Motor neuron (in vitro differentiated cells): ENCODE data around the gene CCDC116. TPM values are rescaled to one million over a fixed set of nuclear protein-coding genes. Genes with fewer than 3 reads are reported as not detected.
A peak's percentile ranks its signal among the peaks of the same experiment; 100 is the strongest.
"Not testable (repeated sequence)": the region's sequence is repeated elsewhere in the genome, so short reads cannot be mapped to it uniquely, and the experiment has no call there.

ENCODE experiments used
- ATAC-seq, 8 experiments: fragments of 200-7000 bp; cut with Tn5 transposase; replicated peaks in 6 of 8; 2 replicates each; pipeline ENCODE4 v1.8.0; 2021; ENCODE audit warnings: mild to moderate bottlenecking in 8 of 8, moderate library complexity in 8 of 8
- H3K27ac ChIP-seq, 2 donors: fragments of 250-450 bp; sonication (Bioruptor Pico); 2 replicates each; pipeline ENCODE4 v1.9.0; 2021; ENCODE audit warnings: antibody characterized with exemption in 2 of 2, mild to moderate bottlenecking in 2 of 2, moderate library complexity in 1 of 2
- H3K4me1 ChIP-seq, 2 donors: fragments of 250-450 bp; sonication (Bioruptor Pico); replicated peaks in 1 of 2; 2 replicates each; pipeline ENCODE4 v1.6.1; 2021; ENCODE audit warnings: antibody characterized with exemption in 2 of 2, mild to moderate bottlenecking in 2 of 2, moderate library complexity in 1 of 2
- H3K4me3 ChIP-seq, 5 donors: fragments of 250-450 bp; sonication (Bioruptor Pico); 2 replicates each; pipeline ENCODE4 v1.9.0; 2021; ENCODE audit warnings: antibody characterized with exemption in 5 of 5, mild to moderate bottlenecking in 5 of 5, moderate library complexity in 4 of 5
- WGBS, 10 experiments: fragments of 450-650 bp; shearing (Covaris generic); methylation state at CpG; one replicate each; pipeline ENCODE4 v1.0.0; 2022; 5-methylcytosine and 5-hydroxymethylcytosine counted together
- in situ Hi-C, 9 experiments: fragments of 400-800 bp; cut with MboI; loops; one replicate each; pipeline ENCODE4 v1.15.0; 2021; ENCODE audit warnings: low sequenced_read_pairs in 9 of 9, low pct_unique_long_range_greater_than_20kb in 2 of 9; ENCODE audit not compliant: unreplicated experiment in 9 of 9
- total RNA-seq, 8 experiments: library from RNA; unstranded; fragments of 300-600 nt; gene quantifications; 2 replicates each; pipeline versions ENCODE4 v1.2.3 to v1.2.4, GENCODE V29; 2022

Gene CCDC116
- total RNA-seq, 8 experiments from 2014 or later: 0.11 to 1.2 (median 0.31) TPM

DNA sequence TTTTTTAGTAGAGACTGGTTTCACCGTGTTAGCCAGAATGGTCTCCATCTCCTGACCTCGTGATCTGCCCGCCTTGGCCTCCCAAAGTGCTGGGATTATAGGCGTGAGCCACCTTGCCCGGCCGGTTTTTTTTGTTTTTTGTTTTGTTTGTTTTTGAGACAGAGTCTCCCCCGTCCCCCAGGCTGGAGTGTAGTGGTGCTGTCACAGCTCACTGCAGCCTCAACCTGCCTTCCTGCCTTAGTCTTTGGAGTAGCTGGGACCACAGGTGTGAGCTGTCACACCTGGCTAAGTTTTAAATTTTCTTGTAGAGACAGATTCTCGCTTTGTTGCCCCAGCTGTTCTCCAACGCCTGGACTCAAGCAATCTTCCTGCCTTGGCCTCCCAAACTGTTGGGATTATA, 36.5 kb downstream of the CCDC116 start:
- no peak overlapping the region for H3K4me3 ChIP-seq
- ATAC-seq: no peak
- 80 to 93% (median 84%) methylated on average over 1 to 6 of the region's 9 CpGs; no CpG with 5 or more reads in 5 of the 10 experiments for WGBS, 10 experiments
- in situ Hi-C loops: no loop called here
- H3K4me1 ChIP-seq: peaks cover 8 to 9% of the 10 kb centered on the region in 2 donors
- no peak overlapping the region for H3K27ac ChIP-seq

DNA sequence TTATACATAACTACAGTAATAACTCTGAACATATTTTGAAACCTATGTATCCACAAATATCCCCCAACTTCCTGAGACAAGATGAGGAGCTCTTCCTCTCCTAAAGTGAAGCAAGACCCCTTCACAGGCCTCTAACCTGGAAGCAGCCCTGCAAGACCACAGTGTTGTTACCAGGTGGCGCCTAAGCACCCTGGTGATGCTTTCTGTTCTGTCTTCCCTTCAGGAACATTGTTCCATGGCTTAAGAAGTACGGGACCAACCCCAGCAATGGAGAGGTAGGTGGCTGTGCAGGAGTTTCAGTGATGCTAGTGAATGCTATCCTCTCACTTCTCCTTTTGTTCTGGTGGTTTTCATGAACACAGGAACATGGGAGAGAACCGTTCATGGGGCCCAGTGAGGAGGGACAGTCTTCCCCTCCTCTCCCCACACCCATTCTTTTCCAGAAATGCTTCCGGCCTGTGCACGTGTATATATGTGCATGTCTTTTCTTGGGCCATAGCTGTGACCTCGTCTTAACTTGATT, 39.6 kb downstream of the CCDC116 start:
- Histone ChIP-seq H3K4me1 (peaks cover 3% of the 10 kb centered on the region in 2 donors), H3K27ac (peak overlapping the region in 1 of 2 donors; percentile 49), H3K4me3 (no peak overlapping the region)
- no peak for ATAC-seq
- WGBS, 10 experiments: 49 to 96% (median 91%) methylated on average over 3 to 5 of the region's 6 CpGs; no CpG with 5 or more reads in 4 of the 10 experiments
- in situ Hi-C loops: no loop called here

DNA sequence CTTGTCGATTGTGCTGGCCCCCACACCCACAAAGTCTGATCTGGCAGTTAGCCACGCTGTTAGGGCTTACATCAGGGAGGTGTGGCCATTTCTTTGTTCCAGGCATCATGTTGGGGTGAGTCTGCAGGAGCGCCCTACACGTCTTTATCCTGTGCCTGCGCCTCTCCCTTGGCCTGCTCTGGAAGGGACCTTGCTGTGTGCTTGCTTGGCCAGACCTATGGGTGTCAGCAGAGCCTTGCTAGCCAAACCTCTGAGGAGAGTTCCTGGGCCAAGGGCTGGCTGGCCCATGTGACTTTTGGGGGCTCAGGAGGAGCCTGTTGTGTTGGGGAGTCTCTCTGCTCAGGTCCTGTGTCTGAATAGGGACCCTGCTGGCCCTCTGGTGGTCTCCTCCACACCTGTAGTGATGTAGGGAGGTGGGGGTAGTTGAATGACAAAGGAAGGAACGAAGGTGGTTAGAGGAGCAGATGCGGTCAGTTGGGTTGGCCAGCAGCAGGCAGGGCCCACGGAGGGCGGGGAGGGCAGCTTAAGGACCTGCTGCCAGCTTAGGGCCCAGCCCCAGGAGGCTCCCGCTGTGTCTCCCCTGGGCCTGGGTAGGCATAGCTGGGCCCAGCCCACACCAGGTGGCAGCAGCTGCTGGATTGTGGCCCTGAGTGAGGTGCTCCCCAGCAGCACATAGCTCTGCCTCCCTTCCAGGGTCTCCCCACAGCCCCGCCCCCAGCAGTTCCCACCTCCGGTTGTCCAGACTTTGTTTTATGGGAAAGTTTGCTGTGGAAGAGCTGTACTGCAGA, 41.2 kb downstream of the CCDC116 start:
- 89 to 100% (median 96%) methylated on average over 1 to 5 of the region's 12 CpGs; no CpG with 5 or more reads in 5 of the 10 experiments for WGBS, 10 experiments
- peak in 2 of 8 experiments; percentile 9 to 31 for ATAC-seq
- H3K27ac ChIP-seq: no peak overlapping the region
- no peaks in the 10 kb centered on the region for H3K4me1 ChIP-seq
- in situ Hi-C loops: no loop called here
- no peak overlapping the region for H3K4me3 ChIP-seq

DNA sequence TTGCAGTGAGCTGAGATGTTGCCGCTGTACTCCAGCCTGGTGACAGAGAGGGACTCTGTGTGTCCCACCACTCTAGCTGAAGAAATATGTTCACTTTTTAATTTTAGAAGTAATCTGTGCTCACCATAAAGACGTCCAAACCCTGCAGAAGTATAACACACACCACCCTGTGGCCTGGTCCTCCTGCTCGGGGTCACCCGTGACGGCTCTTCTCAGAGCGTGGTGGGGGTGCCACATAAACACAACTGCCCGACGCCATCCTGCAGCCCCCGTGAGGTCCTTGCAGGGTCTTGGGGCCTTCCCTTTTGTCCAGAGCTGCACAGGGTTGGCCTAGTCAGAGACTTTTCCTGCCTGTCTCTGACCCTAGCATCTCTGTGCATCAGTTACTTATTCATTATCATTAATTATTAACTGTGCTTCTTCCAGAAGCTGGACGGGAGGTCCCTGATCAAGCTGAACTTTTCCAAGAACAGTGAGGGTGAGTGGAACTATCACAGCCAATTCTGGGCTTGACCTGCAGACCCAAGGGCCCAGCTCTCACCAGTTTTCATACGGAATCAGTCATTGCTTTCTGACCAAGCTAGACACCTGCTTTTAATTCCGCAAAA, 42.2 kb downstream of the CCDC116 start:
- Histone ChIP-seq H3K27ac (peak overlapping the region in 1 of 2 donors; percentile 56), H3K4me3 (no peak overlapping the region), H3K4me1 (no peaks in the 10 kb centered on the region)
- no peak for ATAC-seq
- 70 to 100% (median 88%) methylated on average over 1 to 10 of the region's 12 CpGs; no CpG with 5 or more reads in 1 of the 10 experiments for WGBS, 10 experiments
- in situ Hi-C loops: loop anchor here in 1 of 9 experiments (25.0 kb wide), 1 partner anchor 87 kb away; no protein-coding TSS in a partner anchor

DNA sequence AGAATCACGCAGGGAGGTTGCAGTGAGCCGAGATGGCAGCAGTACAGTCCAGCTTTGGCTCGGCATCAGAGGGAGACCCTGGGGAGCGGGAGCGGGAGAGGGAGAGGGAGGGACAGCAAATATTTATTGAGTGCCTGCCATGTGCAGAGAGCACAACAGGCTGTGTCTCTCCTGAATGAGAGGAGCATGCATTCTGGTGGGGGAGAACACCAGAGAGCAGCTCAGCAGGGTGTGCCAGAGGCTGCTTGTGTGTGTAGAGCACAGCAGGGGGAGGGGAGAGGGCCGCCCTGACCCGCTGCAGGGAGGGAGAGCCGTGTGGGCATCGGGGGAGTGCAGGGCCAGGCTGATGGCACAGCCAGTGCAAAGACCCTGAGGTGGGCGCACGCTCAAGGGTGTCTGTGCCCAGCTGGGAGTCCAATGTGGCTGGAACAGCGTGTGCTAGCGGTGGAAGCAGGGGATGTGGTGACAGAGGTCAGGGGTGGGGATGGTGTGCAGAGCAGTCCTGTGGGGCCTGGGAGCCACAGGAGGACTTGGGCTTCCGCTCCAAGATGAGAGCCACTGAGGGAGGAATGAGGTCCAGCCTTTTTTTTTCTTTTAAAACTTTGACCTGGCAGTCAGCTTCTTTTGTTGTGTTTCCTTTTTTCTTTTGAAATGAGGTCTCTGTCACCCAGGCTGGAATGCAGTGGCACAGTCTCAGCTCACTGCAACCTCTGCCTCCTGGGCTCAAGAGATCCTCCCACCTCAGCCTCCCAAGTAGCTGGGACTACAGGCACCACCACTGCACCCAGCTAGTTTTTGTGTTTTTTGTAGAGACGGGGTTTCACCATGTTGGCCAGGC, 45.3 kb downstream of the CCDC116 start:
- peak in 2 of 8 experiments; percentile 16 for ATAC-seq
- H3K4me3 ChIP-seq: no peak overlapping the region
- in situ Hi-C loops: loop anchor here in 1 of 9 experiments (25.0 kb wide), 1 partner anchor 91 kb away; no protein-coding TSS in a partner anchor

DNA sequence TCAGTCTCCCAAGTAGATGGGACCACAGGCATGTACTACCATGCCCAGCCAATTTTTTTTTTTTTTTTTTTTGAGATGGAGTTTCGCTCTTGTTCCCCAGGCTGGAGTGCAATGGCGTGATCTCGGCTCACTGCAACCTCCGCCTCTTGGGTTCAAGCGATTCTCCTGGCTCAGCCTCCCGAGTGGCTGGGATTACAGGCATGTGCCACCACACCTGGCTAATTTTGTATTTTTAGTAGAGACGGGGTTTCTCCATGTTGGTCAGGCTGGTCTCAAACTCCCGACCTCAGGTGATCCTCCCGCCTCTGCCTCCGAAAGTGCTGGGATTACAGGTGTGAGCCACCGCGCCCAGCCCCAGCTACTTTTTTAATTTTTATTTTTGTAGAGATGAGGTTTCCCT, 46.3 kb downstream of the CCDC116 start:
- not testable (repeated sequence) for H3K4me3 ChIP-seq, ATAC-seq, H3K4me1 ChIP-seq
- peak overlapping the region in 1 of 2 donors; percentile 26 for H3K27ac ChIP-seq
- in situ Hi-C loops: loop anchor here in 1 of 9 experiments (25.0 kb wide), 1 partner anchor 92 kb away; no protein-coding TSS in a partner anchor
- 96 to 100% (median 100%) methylated on average over 1 to 9 of the region's 12 CpGs; no CpG with 5 or more reads in 3 of the 10 experiments for WGBS, 10 experiments

More for the DNA sequence above, 45.3 kb downstream of the CCDC116 start:
- Histone ChIP-seq H3K4me1 (no peaks in the 10 kb centered on the region), H3K27ac (no peak overlapping the region)
- WGBS, 10 experiments: 94 to 100% (median 100%) methylated on average over 1 to 9 of the region's 15 CpGs; no CpG with 5 or more reads in 4 of the 10 experiments

DNA sequence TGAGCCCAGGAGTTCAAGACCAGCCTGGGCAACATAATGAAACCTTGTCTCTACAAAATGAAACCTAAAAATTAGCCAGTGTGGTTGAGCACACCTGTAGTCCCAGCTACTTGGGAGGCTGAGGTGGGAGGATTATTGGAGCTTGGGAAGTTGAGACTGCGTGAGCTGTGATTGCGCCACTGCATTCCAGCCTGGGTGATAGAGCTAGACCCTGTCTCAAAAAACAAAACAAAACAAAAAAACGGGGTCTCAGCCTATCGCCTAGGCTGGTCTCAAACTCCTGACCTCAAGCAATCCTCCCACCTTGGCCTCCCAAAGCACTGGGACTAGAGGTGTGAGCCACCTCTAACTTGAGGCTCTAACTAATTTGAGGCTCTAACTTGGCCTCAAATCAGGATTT, 46.8 kb downstream of the CCDC116 start:
- H3K4me3 ChIP-seq: no peak overlapping the region
- no peak for ATAC-seq
- WGBS, 10 experiments: 71 to 100% (median 96%) methylated on average over 1 to 3 of the region's 4 CpGs; no CpG with 5 or more reads in 4 of the 10 experiments
- in situ Hi-C loops: loop anchor here in 1 of 9 experiments (25.0 kb wide), 1 partner anchor 92 kb away; no protein-coding TSS in a partner anchor
- H3K4me1 ChIP-seq: no peaks in the 10 kb centered on the region
- no peak overlapping the region for H3K27ac ChIP-seq

DNA sequence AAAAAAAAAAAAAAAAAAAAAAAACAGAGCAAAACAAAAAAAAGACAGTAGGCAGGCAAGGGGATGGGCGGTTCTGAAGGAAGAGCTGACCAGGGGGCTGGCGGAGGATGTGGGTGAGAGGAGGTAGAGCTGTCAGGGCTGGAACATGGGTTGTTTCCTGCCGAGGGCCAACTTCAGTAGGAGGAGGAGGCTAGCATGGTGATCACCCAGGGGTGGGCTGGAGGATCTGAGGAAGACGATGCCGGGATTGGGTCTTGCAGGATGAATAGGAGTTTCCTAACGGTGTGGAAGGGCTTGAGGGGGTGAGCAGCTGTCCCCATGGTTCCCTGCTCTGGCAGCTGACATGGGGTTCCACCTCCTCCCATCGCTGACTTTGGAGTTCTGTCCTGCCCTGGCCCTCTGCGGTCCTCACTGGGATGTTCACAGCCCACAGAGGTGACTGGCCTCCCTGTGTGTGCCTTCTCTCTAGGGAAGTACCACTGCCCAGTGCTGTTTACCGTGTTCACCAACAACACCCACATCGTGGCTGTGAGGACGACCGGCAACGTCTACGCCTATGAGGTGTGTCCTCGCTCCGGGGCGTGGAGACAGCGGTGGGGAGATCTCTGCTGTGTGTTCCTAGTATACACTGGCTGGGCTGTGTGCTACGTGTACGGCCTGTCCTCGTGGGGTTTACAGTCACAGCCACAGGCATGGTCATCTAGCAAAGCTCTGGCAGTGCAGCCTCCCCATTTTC, 48.4 kb downstream of the CCDC116 start:
- in situ Hi-C loops: loop anchor here in 1 of 9 experiments (25.0 kb wide), 1 partner anchor 94 kb away; no protein-coding TSS in a partner anchor
- WGBS, 10 experiments: 73 to 100% (median 95%) methylated on average over 1 to 12 of the region's 21 CpGs; no CpG with 5 or more reads in 3 of the 10 experiments
- Histone ChIP-seq H3K4me1 (no peaks in the 10 kb centered on the region), H3K27ac (peak overlapping the region in 1 of 2 donors; percentile 14), H3K4me3 (no peak overlapping the region)
- peak in 2 of 8 experiments; percentile 9 to 16 for ATAC-seq

DNA sequence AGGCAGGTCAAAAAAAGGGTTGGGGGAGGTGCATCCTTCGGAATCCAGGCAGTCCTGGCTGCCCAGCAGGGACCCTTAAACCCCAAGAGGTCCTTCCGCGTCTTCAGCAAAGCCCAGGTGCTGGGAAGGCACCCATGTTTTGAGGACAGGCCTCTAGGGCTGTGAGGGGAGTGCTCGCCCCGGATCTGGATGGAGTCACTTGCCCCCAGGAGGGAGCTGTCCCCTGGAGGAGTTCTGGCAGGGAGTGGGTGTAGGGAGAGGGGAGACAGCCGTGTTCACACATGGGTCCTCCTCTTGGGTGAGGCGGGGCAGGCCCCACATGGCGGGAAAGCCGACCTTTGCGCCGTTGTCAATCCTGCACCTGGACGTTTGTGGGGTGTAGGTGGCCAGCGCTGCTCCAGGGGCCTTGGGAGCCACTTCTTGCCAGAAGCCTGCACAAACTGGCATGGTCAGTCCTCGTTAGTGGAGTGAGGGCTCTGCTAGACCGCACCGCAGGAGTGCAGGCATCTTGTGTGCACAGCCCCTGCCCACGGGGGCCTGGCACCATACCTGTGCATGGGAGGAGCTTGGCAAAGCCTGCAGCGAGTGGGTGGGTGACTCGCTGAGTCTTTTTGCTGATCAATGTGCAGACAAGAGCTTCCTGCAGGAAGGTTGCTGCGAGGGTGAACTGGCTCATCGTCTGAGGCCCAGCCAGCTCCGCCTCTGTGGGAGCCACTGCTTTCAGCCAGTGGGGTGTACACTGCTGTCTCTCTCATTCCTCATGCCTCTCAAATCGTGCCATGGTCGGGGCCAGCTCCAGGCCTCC, 49.2 kb downstream of the CCDC116 start:
- Histone ChIP-seq H3K4me1 (no peaks in the 10 kb centered on the region), H3K27ac (peak overlapping the region in 1 of 2 donors; percentile 6), H3K4me3 (no peak overlapping the region)
- 53 to 100% (median 80%) methylated on average over 1 to 5 of the region's 24 CpGs; no CpG with 5 or more reads in 5 of the 10 experiments for WGBS, 10 experiments
- peak in 3 of 8 experiments; percentile 6 to 11 (median 8) for ATAC-seq
- in situ Hi-C loops: loop anchor here in 1 of 9 experiments (25.0 kb wide), 1 partner anchor 94 kb away; no protein-coding TSS in a partner anchor

DNA sequence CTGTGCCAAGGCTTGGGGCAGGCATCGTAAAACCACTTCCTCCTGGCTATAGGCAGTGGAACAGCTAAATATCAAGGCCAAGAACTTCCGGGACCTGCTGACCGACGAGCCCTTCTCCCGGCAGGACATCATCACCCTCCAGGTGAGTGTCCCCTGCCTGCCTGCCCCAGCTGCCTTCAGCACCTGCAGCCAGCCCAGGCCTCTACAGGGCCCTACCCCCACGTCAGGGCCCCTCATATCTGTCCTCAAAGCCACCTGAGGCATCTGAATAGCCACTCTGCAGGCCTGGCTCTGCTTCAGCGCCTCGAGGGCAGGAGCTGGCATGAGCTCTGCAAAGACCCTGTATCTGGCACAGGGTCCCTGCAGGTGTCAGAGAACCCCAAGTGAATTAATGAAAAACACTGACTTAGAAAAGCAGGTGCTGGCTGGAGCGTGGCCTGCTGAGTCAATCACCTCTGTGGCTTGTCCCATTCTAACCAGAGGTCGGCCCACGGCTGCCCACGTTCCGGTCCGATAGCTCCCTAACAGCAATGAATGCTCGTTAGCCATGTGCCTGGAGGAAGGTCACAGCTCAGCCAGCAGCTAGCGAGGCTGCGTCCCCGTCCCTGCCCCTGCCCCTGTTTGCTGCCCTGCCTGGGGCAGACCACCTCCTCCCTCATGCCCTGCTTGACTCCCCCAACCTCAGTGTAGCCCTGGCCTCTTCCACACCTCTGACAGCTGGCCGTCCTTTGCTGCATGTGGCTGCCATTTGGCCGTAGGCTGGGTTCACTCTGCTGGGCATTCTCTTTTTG, 50.0 kb downstream of the CCDC116 start:
- H3K27ac ChIP-seq: peak overlapping the region; percentile 6 to 17
- no peaks in the 10 kb centered on the region for H3K4me1 ChIP-seq
- in situ Hi-C loops: loop anchor here in 1 of 9 experiments (25.0 kb wide), 1 partner anchor 95 kb away; no protein-coding TSS in a partner anchor
- ATAC-seq: no peak
- no peak overlapping the region for H3K4me3 ChIP-seq
- WGBS, 10 experiments: 89 to 98% (median 94%) methylated on average over 3 to 8 of the region's 20 CpGs; no CpG with 5 or more reads in 7 of the 10 experiments
